ENCODE measurements around the gene WDR1.

Gene WDR1

GRCh38 chr4:10036807-10037342 lies 79.7 kb downstream of the WDR1 start:
- no peak for DNase-seq (ENCODE audit: low read depth)

- DNase-seq (ENCODE audit: low read depth): no peak
Measured at GRCh38 chr4:10035130-10035529, 81.5 kb downstream of the WDR1 start.

- DNase-seq (ENCODE audit: low read depth): no peak
Measured at GRCh38 chr4:10034612-10035104, 81.9 kb downstream of the WDR1 start.

GRCh38 chr4:10034136-10034535 lies 82.5 kb downstream of the WDR1 start:
- DNase-seq (ENCODE audit: low read depth): no peak

GRCh38 chr4:10033191-10033881 lies 83.3 kb downstream of the WDR1 start:
- DNase-seq (ENCODE audit: low read depth): no peak

- DNase-seq (ENCODE audit: low read depth): no peak
Measured at GRCh38 chr4:10032625-10033024, 84.0 kb downstream of the WDR1 start.

GRCh38 chr4:10031668-10032590 lies 84.7 kb downstream of the WDR1 start:
- DNase-seq (ENCODE audit: low read depth): no peak

GRCh38 chr4:10030972-10031667 lies 85.5 kb downstream of the WDR1 start:
- no peak for DNase-seq (ENCODE audit: low read depth)

- DNase-seq (ENCODE audit: low read depth): no peak
Measured at GRCh38 chr4:10029403-10029802, 87.2 kb downstream of the WDR1 start.

- DNase-seq (ENCODE audit: low read depth): no peak
Measured at GRCh38 chr4:10028910-10029309, 87.7 kb downstream of the WDR1 start.

GRCh38 chr4:10026485-10026884 lies 90.1 kb downstream of the WDR1 start:
- DNase-seq (ENCODE audit: low read depth): no peak

- no peak for DNase-seq (ENCODE audit: low read depth)
Measured at GRCh38 chr4:10025230-10025806, 91.3 kb downstream of the WDR1 start.
